OCI-LY3 (cell line): ENCODE results near the gene TOR4A.

Experiments used
- EZH2phosphoT487 ChIP-seq: fragments of 200-600 bp; shearing (Covaris generic); IDR thresholded peaks from 2 replicates; pipeline ENCODE4 v1.6.1; 2018; ENCODE audit warnings: antibody characterized with exemption, mixed run types, low read depth
- TF ChIP-seq, protein P1 (sequence below): fragments of 200-600, 300-600 bp; sonication (generic); IDR thresholded peaks from 2 replicates; pipeline ENCODE4 v1.5.1; 2014; ENCODE audit warnings: antibody characterized with exemption, low read length, low read depth

DNA sequence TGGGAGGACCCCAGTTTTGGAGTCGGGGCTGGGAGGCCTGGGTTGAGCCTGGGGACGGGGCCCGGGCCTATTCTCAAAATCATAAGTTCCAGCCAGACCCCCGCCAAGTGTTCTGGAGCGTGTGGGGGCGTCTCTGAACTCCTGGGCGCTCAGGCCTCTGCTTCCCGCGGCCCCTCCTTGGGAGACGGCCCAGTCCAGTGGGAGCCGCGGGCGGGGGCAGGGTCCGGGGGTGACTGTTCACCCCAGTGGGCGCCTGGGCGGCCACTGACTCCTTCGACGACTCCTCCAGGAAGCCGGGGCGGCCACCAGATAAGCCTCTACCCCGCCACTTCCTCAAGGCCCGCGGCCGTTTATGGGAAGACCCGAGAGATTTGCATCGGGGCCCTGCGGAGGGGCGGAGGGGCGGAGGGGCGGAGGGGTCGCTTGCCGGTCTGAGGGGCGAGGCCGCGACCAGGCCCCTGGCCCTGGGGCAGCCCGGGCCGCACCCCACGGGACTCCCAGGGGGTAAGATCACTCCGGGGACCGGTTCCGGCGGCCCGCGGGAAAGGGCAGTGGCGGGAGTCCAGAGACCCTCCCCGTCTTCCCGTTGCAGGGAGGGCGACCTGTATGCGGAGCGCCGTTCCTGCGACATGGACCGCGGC, 655 bp downstream of the TOR4A start:
- TF ChIP-seq, protein P1, sequence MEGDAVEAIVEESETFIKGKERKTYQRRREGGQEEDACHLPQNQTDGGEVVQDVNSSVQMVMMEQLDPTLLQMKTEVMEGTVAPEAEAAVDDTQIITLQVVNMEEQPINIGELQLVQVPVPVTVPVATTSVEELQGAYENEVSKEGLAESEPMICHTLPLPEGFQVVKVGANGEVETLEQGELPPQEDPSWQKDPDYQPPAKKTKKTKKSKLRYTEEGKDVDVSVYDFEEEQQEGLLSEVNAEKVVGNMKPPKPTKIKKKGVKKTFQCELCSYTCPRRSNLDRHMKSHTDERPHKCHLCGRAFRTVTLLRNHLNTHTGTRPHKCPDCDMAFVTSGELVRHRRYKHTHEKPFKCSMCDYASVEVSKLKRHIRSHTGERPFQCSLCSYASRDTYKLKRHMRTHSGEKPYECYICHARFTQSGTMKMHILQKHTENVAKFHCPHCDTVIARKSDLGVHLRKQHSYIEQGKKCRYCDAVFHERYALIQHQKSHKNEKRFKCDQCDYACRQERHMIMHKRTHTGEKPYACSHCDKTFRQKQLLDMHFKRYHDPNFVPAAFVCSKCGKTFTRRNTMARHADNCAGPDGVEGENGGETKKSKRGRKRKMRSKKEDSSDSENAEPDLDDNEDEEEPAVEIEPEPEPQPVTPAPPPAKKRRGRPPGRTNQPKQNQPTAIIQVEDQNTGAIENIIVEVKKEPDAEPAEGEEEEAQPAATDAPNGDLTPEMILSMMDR, result no peak
- TF ChIP-seq EZH2phosphoT487, result no peak
